Esophagus muscularis mucosa (tissue), 4 donors: ENCODE results near the gene MAL.

Experiments used
- CTCF ChIP-seq, 3 experiments: fragments of 200-600 bp in 2 of 3; fragments of 450-650 bp in 1 of 3; sonication (generic) in 2 of 3; IDR thresholded peaks; one replicate each; pipeline ENCODE4 v1.5.1; 2017 to 2019; ENCODE audit warnings: antibody characterized with exemption in 3 of 3, mild to moderate bottlenecking in 2 of 3, moderate library complexity in 1 of 3
- EP300 ChIP-seq: sonication (generic); formaldehyde crosslinking; IDR thresholded peaks from one replicate; pipeline ENCODE4 v1.6.1; 2017; ENCODE audit warnings: antibody characterized with exemption
- POLR2A ChIP-seq: fragments of 450-650 bp; IDR thresholded peaks from one replicate; pipeline ENCODE4 v1.6.1; 2017; ENCODE audit warnings: antibody characterized with exemption, moderate library complexity, mild to moderate bottlenecking, low read depth
- POLR2AphosphoS5 ChIP-seq, 2 donors: sonication (generic); formaldehyde crosslinking; IDR thresholded peaks; one replicate each; pipeline ENCODE4 v1.6.1; 2017; ENCODE audit warnings: antibody characterized with exemption in 2 of 2

GRCh38 chr2:95056044-95056443 is 30.5 kb downstream of the MAL start:
- no peak for TF ChIP-seq CTCF (IDR thresholded peaks at IDR 0.05)
- TF ChIP-seq EP300: no peak
- no peak for TF ChIP-seq POLR2A
- TF ChIP-seq POLR2AphosphoS5 (IDR thresholded peaks at IDR 0.05): no peak
